Muscle layer of duodenum (tissue), 2 donors: ENCODE results near the gene FCN1.

ENCODE experiments used
- H3K27ac ChIP-seq: one replicate; pipeline ENCODE4 v1.7.0; 2013; ENCODE audit warnings: mild to moderate bottlenecking, low read length
- H3K27me3 ChIP-seq: one replicate; pipeline ENCODE4 v1.7.0; 2013; ENCODE audit warnings: low read depth, mild to moderate bottlenecking, control low read depth, low read length
- H3K36me3 ChIP-seq, 2 donors: one replicate each; pipeline ENCODE4 v1.7.0; 2013; ENCODE audit warnings: low read length in 2 of 2, control low read depth in 1 of 2, mild to moderate bottlenecking in 1 of 2; ENCODE audit not compliant: insufficient read depth in 2 of 2, control insufficient read depth in 1 of 2
- H3K4me1 ChIP-seq, 2 donors: one replicate each; pipeline ENCODE4 v1.7.0; 2013; ENCODE audit warnings: low read length in 2 of 2, mild to moderate bottlenecking in 2 of 2, control low read depth in 1 of 2, moderate library complexity in 1 of 2; ENCODE audit not compliant: insufficient read depth in 2 of 2, control insufficient read depth in 1 of 2
- H3K4me3 ChIP-seq, 2 donors: one replicate each; pipeline ENCODE4 v1.7.0; 2013; ENCODE audit warnings: low read length in 2 of 2, low read depth in 1 of 2, mild to moderate bottlenecking in 1 of 2
- H3K9me3 ChIP-seq, 2 donors: one replicate each; pipeline ENCODE4 v1.7.0; 2013; ENCODE audit warnings: low read length in 2 of 2, control low read depth in 1 of 2, mild to moderate bottlenecking in 1 of 2; ENCODE audit not compliant: control insufficient read depth in 1 of 2
- donor health status: healthy.

The FCN1 gene

GRCh38 chr9:134935056-134935640 lies 17.4 kb upstream of the FCN1 start:
- Histone ChIP-seq H3K36me3 (no peaks in the 10 kb centered on the region), H3K27me3 (peaks cover 4% of the 10 kb centered on the region), H3K9me3 (no peaks in the 10 kb centered on the region), H3K27ac (no peak overlapping the region), H3K4me1 (peaks cover 0 to 14% of the 10 kb centered on the region in 2 donors), H3K4me3 (no peak overlapping the region)

DNA sequence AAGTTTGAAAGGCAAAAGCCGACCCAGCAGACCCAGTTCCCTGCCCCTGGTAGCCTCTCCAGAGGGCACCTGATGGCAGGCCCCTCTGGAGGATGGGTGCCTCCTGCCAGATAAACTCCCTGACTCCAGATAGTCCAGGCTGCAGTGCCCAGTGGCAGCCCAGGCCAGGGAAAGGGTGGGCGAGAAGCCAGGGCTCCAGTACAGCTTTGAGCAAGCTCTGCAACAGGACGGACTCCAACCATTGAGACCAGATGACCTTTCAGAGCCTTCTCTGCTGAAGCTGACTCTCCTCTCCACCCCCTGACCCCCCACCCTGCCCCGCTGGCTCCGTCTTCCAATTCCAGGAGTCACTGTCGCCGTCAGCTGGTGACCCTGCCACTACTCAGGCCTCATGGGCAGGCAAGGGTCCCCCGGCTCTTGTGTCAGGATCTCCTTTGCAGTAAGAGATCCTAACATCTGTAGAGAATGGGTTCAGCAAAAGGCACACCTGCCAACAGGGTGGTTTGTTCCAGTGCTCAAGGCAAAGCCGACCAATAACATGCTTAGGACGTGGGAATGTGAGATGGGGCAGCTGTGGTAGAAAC lies 15.5 kb upstream of the FCN1 start:
- Histone ChIP-seq H3K27ac (no peak overlapping the region), H3K9me3 (no peaks in the 10 kb centered on the region), H3K4me1 (peaks cover 0 to 15% of the 10 kb centered on the region in 2 donors), H3K36me3 (no peaks in the 10 kb centered on the region), H3K4me3 (no peak overlapping the region), H3K27me3 (peaks cover 4% of the 10 kb centered on the region)

DNA sequence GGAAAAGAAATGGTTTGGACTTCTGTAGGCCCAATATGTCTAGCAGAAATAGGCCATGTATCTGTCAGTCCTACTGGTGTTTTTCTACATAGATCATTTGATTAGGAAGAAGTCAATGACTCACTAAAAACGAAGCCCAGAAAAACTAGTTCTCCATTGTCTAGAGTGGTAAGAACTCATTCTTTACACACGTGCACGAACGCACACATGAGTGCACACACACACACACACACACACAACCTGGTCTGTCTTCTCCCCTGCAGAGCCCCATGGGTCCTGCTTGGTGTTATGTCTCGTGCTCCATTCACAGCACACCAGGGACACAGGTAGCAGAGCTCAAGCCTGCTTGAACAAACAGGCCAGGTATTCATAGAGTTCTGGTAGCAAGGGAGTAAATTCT lies 14.9 kb upstream of the FCN1 start:
- Histone ChIP-seq H3K9me3 (no peaks in the 10 kb centered on the region), H3K27ac (no peak overlapping the region), H3K4me1 (peaks cover 0 to 15% of the 10 kb centered on the region in 2 donors), H3K36me3 (no peaks in the 10 kb centered on the region), H3K4me3 (no peak overlapping the region), H3K27me3 (peaks cover 4% of the 10 kb centered on the region)

- H3K4me3 ChIP-seq: no peak overlapping the region
- peaks cover 0 to 15% of the 10 kb centered on the region in 2 donors for H3K4me1 ChIP-seq
- no peak overlapping the region for H3K27ac ChIP-seq
- peaks cover 4% of the 10 kb centered on the region for H3K27me3 ChIP-seq
- H3K36me3 ChIP-seq: no peaks in the 10 kb centered on the region
- no peaks in the 10 kb centered on the region for H3K9me3 ChIP-seq
Measured at GRCh38 chr9:134932171-134932570, 14.5 kb upstream of the FCN1 start.

GRCh38 chr9:134930398-134930797 lies 12.7 kb upstream of the FCN1 start:
- Histone ChIP-seq H3K27ac (no peak overlapping the region), H3K27me3 (peaks cover 4% of the 10 kb centered on the region), H3K36me3 (no peaks in the 10 kb centered on the region), H3K4me1 (peaks cover 0 to 18% of the 10 kb centered on the region in 2 donors), H3K9me3 (no peaks in the 10 kb centered on the region), H3K4me3 (no peak overlapping the region)

DNA sequence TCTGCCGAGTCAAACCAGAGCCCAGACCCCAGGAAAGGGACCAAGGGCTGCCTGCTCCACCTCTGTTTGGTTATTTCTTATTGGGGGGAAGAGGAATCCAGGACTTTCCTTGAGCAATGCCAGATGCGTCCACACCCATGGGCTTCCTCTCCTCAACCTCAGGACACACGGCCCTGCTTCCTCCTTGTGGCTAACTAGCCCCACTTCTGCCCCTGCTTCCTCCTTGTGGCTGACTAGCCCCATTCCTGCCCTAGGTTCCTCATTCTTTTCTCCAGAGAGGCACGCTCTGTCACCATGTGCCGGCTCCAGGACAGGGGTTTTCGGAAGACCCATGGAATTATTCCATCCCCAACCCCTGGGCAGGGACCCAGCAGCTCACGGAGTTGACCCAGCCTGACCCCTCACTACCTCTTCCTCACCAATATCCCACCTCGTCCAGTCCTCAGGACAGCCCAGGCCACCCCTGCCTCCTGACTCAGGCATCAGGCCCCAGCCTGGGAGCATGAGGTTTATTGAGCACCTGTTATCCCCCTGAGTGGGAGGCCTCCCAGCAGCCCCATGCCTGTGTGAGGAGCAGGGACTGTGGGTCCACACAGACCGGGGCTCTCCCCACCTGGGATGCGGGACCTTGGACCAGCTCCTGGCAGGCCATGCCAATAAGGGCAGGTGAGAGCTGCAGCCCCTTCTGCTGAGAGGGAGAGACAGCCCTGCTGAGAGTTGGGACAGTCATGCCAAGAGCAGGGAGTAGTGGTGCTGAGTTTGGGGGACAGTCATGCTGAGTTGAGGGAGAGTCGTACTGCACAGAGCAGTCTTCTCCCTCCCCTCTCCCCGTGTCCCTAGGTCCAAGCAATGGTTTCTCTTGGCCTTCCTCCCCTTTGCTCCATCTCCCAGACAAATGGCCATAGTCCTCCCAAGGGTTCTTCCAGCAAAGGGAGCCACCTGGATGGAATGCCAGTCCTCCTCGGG lies 11.8 kb upstream of the FCN1 start:
- peaks cover 0 to 18% of the 10 kb centered on the region in 2 donors for H3K4me1 ChIP-seq
- no peak overlapping the region for H3K27ac ChIP-seq
- no peaks in the 10 kb centered on the region for H3K36me3 ChIP-seq
- H3K4me3 ChIP-seq: no peak overlapping the region
- peaks cover 4% of the 10 kb centered on the region for H3K27me3 ChIP-seq
- H3K9me3 ChIP-seq: no peaks in the 10 kb centered on the region

- Histone ChIP-seq H3K36me3 (no peaks in the 10 kb centered on the region), H3K9me3 (no peaks in the 10 kb centered on the region), H3K27ac (no peak overlapping the region), H3K4me1 (peaks cover 0 to 18% of the 10 kb centered on the region in 2 donors), H3K27me3 (peaks cover 4% of the 10 kb centered on the region), H3K4me3 (no peak overlapping the region)
Measured at GRCh38 chr9:134928436-134929192, 10.9 kb upstream of the FCN1 start.

- Histone ChIP-seq H3K36me3 (no peaks in the 10 kb centered on the region), H3K9me3 (peaks cover under 1% of the 10 kb centered on the region in 2 donors), H3K27me3 (no peaks in the 10 kb centered on the region), H3K4me1 (peaks cover 0 to 9% of the 10 kb centered on the region in 2 donors), H3K4me3 (no peak overlapping the region), H3K27ac (no peak overlapping the region)
Measured at GRCh38 chr9:134925011-134925511, 7.3 kb upstream of the FCN1 start.

DNA sequence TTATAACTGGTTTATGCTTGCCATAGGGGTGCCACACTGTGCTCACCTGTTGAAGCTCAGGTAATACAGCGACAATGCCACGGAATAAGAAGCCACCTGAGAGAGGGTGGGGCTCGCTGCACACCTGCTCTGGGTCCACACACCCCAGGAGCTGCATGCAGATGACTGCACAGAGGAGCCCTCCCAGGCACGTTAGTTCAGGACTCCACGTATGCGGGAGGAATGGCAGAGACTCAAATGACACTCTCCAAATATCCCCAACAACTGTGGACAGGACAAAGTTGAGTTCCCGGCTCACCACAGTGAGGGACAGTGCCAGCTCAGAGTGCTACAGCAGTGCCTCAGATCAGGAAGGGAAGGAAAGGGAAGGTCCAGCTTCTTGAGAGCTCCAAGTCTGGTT lies 5.8 kb upstream of the FCN1 start:
- Histone ChIP-seq H3K27ac (no peak overlapping the region), H3K36me3 (no peaks in the 10 kb centered on the region), H3K27me3 (no peaks in the 10 kb centered on the region), H3K9me3 (peaks cover 5 to 10% of the 10 kb centered on the region in 2 donors), H3K4me3 (no peak overlapping the region), H3K4me1 (peaks cover 0 to 5% of the 10 kb centered on the region in 2 donors)

GRCh38 chr9:134922932-134923240 lies 5.2 kb upstream of the FCN1 start:
- Histone ChIP-seq H3K27me3 (no peaks in the 10 kb centered on the region), H3K36me3 (no peaks in the 10 kb centered on the region), H3K9me3 (peaks cover 5 to 10% of the 10 kb centered on the region in 2 donors), H3K27ac (no peak overlapping the region), H3K4me1 (peaks cover 0 to 3% of the 10 kb centered on the region in 2 donors), H3K4me3 (no peak overlapping the region)
